ENCODE data around the gene RAD23B.

- no peak for TF ChIP-seq CTCF (conservative IDR thresholded peaks at IDR 0.05)
- TF ChIP-seq EZH2 (IDR thresholded peaks at IDR 0.05; ENCODE audit: low read depth): no peak
These were observed 3.0 kb downstream of the RAD23B start for GRCh38 chr9:107286057-107286456.

All from PC-9 (cell line).